ENCODE results near the gene MARCKS.

Gene MARCKS

GRCh38 chr6:113856625-113857555, at the start of gene MARCKS:
TSS of gene MARCKS (plus strand) at chr6:113857345. CDS start at chr6:113857746, 401 bp downstream.
- peak; percentile 78 for DNase-seq

GRCh38 chr6:113809826-113810225, 47.3 kb upstream of the MARCKS start:
- DNase-seq, result no peak

GRCh38 chr6:113813142-113813541, 44.0 kb upstream of the MARCKS start:
- DNase-seq, result no peak

GRCh38 chr6:113818578-113818977, 38.6 kb upstream of the MARCKS start:
- DNase-seq, result no peak

GRCh38 chr6:113819169-113819830, 37.8 kb upstream of the MARCKS start:
- DNase-seq, result no peak

- DNase-seq, result no peak
These were observed 36.4 kb upstream of the MARCKS start for GRCh38 chr6:113820761-113821160.

GRCh38 chr6:113821445-113821844, 35.7 kb upstream of the MARCKS start:
- no peak for DNase-seq

GRCh38 chr6:113823916-113824315, 33.2 kb upstream of the MARCKS start:
- DNase-seq, result no peak

- no peak for DNase-seq
These were observed 32.7 kb upstream of the MARCKS start for GRCh38 chr6:113824411-113824810.

GRCh38 chr6:113824866-113825265, 32.3 kb upstream of the MARCKS start:
- no peak for DNase-seq

- no peak for DNase-seq
These were observed 31.4 kb upstream of the MARCKS start for GRCh38 chr6:113825781-113826180.

GRCh38 chr6:113828984-113829695, 28.0 kb upstream of the MARCKS start:
- no peak for DNase-seq

GRCh38 chr6:113829696-113830045, 27.5 kb upstream of the MARCKS start:
- no peak for DNase-seq

GRCh38 chr6:113830140-113830539, 27.0 kb upstream of the MARCKS start:
- no peak for DNase-seq

GRCh38 chr6:113833537-113833936, 23.6 kb upstream of the MARCKS start:
- DNase-seq, result no peak

- no peak for DNase-seq
These were observed 20.0 kb upstream of the MARCKS start for GRCh38 chr6:113837170-113837569.

GRCh38 chr6:113842165-113842564, 15.0 kb upstream of the MARCKS start:
- no peak for DNase-seq

GRCh38 chr6:113843500-113844073, 13.6 kb upstream of the MARCKS start:
- no peak for DNase-seq

GRCh38 chr6:113846577-113846976, 10.6 kb upstream of the MARCKS start:
- DNase-seq, result no peak

GRCh38 chr6:113847447-113847846, 9.7 kb upstream of the MARCKS start:
- no peak for DNase-seq

- DNase-seq, result no peak
These were observed 8.9 kb upstream of the MARCKS start for GRCh38 chr6:113848280-113848679.

GRCh38 chr6:113848811-113849210, 8.3 kb upstream of the MARCKS start:
- no peak for DNase-seq

- no peak for DNase-seq
These were observed 3.9 kb upstream of the MARCKS start for GRCh38 chr6:113853252-113853651.
